ENCODE results near the gene PTH2.
A peak's percentile ranks its signal among the peaks of the same experiment; 100 is the strongest.

The PTH2 gene

DNA sequence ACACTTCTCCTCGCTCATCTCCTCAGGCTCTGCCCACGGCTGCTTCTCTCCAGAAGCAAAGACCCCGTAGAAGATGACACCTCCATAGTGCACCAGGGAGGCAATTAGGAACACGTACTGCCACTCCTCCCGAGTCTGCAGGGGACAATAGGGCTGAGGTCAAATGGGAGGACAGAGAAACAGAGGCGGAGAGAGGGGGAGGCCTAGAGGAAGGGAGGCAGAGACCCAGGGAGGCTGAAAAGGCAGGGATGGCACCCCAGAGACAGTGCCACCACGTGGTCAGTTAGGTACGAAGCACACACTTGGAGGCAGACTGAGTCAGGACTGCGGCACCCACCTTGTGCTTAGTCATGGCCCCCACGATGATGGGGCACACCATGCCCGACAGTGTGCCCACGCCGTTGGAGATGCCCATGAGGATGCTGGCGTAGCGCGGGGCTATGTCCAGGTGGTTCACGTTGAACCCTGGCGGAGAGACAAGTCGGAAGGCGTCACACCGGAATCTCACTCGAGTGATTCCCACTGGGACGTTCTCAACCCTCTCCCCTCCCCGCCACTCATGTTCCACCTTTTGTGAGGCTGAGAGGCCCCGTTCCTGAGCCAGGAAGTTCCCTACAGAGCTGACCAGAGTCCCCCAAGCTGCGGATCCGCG lies 7.6 kb upstream of the PTH2 start:
- TF ChIP-seq CTCF (IDR thresholded peaks at IDR 0.05; ENCODE audit: low read depth, low read length) = peak; percentile 69
- no peaks in the 10 kb centered on the region for H3K27me3 ChIP-seq (ENCODE audit: insufficient read depth, low read depth, severe bottlenecking)
- H3K36me3 ChIP-seq = peaks cover 62% of the 10 kb centered on the region
- no peak overlapping the region for H3K27ac ChIP-seq
- no peak overlapping the region for H3K4me3 ChIP-seq (ENCODE audit: low read depth, low read length)
- no peaks in the 10 kb centered on the region for H3K9me3 ChIP-seq (ENCODE audit: severe bottlenecking)
- DNase-seq = no peak

DNA sequence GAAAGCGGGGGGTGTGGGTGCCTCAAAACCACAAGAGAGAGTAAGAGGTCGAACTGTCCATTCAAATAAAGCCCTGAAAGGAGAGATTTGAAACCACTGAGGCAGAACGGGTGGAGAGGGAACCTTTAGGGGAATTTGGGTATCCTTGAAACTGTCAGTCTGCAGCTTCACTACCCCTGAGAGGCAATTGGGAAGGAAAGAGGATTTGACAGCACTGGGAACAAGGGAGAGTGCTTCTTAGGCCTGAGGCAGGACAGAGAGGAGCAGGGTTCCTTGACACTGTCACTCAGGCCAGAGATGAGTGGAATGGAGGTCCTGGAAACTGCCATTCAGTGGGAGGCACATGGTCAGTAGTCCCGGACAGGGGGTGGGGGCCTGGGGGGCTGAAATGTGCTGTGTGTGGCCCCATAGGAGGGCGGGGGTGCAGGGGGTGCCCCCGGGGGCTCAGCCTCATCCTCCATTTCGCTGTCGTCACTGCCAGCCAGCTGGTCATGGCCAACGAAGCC lies 7.0 kb upstream of the PTH2 start:
- peaks cover 56% of the 10 kb centered on the region for H3K36me3 ChIP-seq
- no peaks in the 10 kb centered on the region for H3K9me3 ChIP-seq (ENCODE audit: severe bottlenecking)
- H3K27ac ChIP-seq = no peak overlapping the region
- H3K27me3 ChIP-seq (ENCODE audit: insufficient read depth, low read depth, severe bottlenecking) = no peaks in the 10 kb centered on the region
- no peak overlapping the region for H3K4me3 ChIP-seq (ENCODE audit: low read depth, low read length)
- TF ChIP-seq CTCF (IDR thresholded peaks at IDR 0.05; ENCODE audit: low read depth, low read length) = no peak
- DNase-seq = no peak

DNA sequence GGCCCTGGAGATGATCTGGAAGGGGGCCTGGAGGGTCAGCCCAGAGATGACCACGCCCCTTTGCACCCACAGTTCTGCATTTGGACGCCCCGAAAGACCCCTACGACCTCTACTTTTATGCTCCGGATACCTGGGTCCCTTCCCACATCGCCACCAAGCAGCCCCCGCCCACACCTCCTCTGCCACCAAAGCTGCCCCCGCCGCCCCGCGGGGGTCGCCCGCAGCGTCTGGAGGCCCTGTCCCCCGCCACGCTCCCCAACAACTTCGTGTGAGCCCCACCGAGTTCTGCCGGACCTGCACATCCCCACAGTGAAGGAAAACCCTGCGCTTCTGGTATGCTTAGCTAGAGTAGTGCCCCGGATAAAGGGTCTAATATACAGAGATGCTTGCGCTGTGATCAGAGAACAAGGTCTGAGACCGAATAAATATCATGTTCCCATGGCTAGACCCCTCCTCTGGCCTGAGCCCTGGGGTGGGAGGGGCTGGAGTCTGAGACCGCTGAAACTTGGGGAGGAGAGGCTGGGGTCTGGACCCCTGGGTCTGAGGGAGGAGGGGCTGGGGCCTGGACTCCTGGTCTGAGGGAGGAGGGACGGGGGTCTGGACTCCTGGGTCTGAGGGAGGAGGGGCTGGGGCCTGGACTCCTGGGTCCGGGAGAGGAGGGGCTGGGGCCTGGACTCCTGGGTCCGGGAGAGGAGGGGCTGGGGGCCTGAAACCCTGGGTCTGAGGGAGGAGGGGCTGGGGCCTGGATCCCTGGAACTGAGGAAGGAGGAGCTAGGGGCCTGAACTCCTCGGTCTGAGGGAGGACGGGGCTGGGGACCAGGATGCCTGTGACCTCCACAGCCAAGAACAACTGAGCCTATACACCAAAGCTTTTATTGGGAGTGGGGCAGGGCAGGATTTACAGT lies 5.6 kb upstream of the PTH2 start:
- DNase-seq = peak; percentile 39
- TF ChIP-seq CTCF (IDR thresholded peaks at IDR 0.05; ENCODE audit: low read depth, low read length) = no peak
- H3K36me3 ChIP-seq = peaks cover 46% of the 10 kb centered on the region
- peak overlapping the region; percentile 90 for H3K27ac ChIP-seq
- H3K9me3 ChIP-seq (ENCODE audit: severe bottlenecking) = no peaks in the 10 kb centered on the region
- no peaks in the 10 kb centered on the region for H3K27me3 ChIP-seq (ENCODE audit: insufficient read depth, low read depth, severe bottlenecking)
- peak overlapping the region; percentile 62 for H3K4me3 ChIP-seq (ENCODE audit: low read depth, low read length)

- peaks cover 38% of the 10 kb centered on the region for H3K36me3 ChIP-seq
- no peaks in the 10 kb centered on the region for H3K27me3 ChIP-seq (ENCODE audit: insufficient read depth, low read depth, severe bottlenecking)
- no peak for TF ChIP-seq CTCF (IDR thresholded peaks at IDR 0.05; ENCODE audit: low read depth, low read length)
- H3K27ac ChIP-seq = peak overlapping the region; percentile 90
- peak; percentile 85 for DNase-seq
- H3K9me3 ChIP-seq (ENCODE audit: severe bottlenecking) = no peaks in the 10 kb centered on the region
- peak overlapping the region; percentile 62 for H3K4me3 ChIP-seq (ENCODE audit: low read depth, low read length)
Measured at GRCh38 chr19:49427855-49428546, 4.8 kb upstream of the PTH2 start.

- H3K9me3 ChIP-seq (ENCODE audit: severe bottlenecking) = no peaks in the 10 kb centered on the region
- no peaks in the 10 kb centered on the region for H3K27me3 ChIP-seq (ENCODE audit: insufficient read depth, low read depth, severe bottlenecking)
- 0 out of 2 replicates have a peak overlapping the region, but pooled peaks have one; percentile 62 for H3K4me3 ChIP-seq (ENCODE audit: low read depth, low read length)
- no peak for TF ChIP-seq CTCF (IDR thresholded peaks at IDR 0.05; ENCODE audit: low read depth, low read length)
- H3K27ac ChIP-seq = peak overlapping the region; percentile 14; the same call in 1 of the 2 replicates
- peaks cover 31% of the 10 kb centered on the region for H3K36me3 ChIP-seq
- DNase-seq = no peak
Measured at GRCh38 chr19:49427339-49427738, 4.1 kb upstream of the PTH2 start.

All from WERI-Rb-1 (cell line).